Lung (tissue), 12 donors: Measurements from ENCODE around the gene FASTKD3. TPM values are rescaled to one million over a fixed set of nuclear protein-coding genes. Genes with fewer than 3 reads are reported as not detected.

Experiments
- ATAC-seq: fragments of 200-7000 bp; cut with Tn5 transposase; one replicate; pipeline ENCODE4 v1.9.1; 2020; ENCODE audit warnings: moderate number of reproducible peaks; ENCODE audit not compliant: insufficient read depth, low FRiP score
- DNase-seq, 3 donors: peaks; one replicate each; pipeline ENCODE4 v3.0.0-alpha.2; 2013 to 2017
- H3K27ac ChIP-seq, 2 donors: one replicate each; pipeline ENCODE4 v1.5.1; 2013; ENCODE audit warnings: mild to moderate bottlenecking in 2 of 2, moderate library complexity in 2 of 2, control low read depth in 1 of 2, inconsistent platforms in 1 of 2, low read depth in 1 of 2, low read length in 1 of 2
- H3K27me3 ChIP-seq, 3 donors: one replicate each; pipeline ENCODE4 v1.5.1; 2013; ENCODE audit warnings: low read length in 2 of 3; ENCODE audit not compliant: control insufficient read depth in 3 of 3, insufficient read depth in 3 of 3
- H3K36me3 ChIP-seq, 4 donors: one replicate each; pipeline ENCODE4 v1.5.1; 2013; ENCODE audit warnings: low read length in 4 of 4, mild to moderate bottlenecking in 1 of 4, moderate library complexity in 1 of 4; ENCODE audit not compliant: control insufficient read depth in 4 of 4, insufficient read depth in 4 of 4
- H3K4me1 ChIP-seq, 5 donors: one replicate each; pipeline ENCODE4 v1.5.1; 2013; ENCODE audit warnings: low read length in 5 of 5, mild to moderate bottlenecking in 2 of 5, moderate library complexity in 1 of 5; ENCODE audit not compliant: control insufficient read depth in 5 of 5, insufficient read depth in 5 of 5
- H3K4me3 ChIP-seq: one replicate; pipeline ENCODE4 v1.5.1; 2013; ENCODE audit warnings: mild to moderate bottlenecking, control low read depth, moderate library complexity
- H3K9ac ChIP-seq, 2 donors: one replicate each; pipeline ENCODE4 v1.5.1; 2013; ENCODE audit warnings: low read length in 2 of 2, control low read depth in 1 of 2; ENCODE audit not compliant: insufficient read depth in 1 of 2
- H3K9me3 ChIP-seq, 4 donors: one replicate each; pipeline ENCODE4 v1.5.1; 2013; ENCODE audit warnings: low read length in 3 of 4, mild to moderate bottlenecking in 1 of 4, moderate library complexity in 1 of 4; ENCODE audit not compliant: control insufficient read depth in 4 of 4, insufficient read depth in 3 of 4
- WGBS, 2 donors: extraction: QIAGEN DNeasy Blood & Tissue Kit; methylation state at CpG; one replicate each; pipeline ENCODE4 v1.1.7; 2013; 5-methylcytosine and 5-hydroxymethylcytosine counted together
- polyA plus RNA-seq, 2 donors: library from polyadenylated mRNA; stranded (reverse); fragments of 200-250 nt; gene quantifications; one replicate each; pipeline ENCODE4 v1.2.1, GENCODE V29; 2013
- total RNA-seq, 2 donors: library from RNA; depleted of rRNA in 1 of 2; stranded (reverse); fragments of >200 nt in 1 of 2; gene quantifications; one replicate each; pipeline ENCODE4 v1.2.1, GENCODE V29; 2014 to 2021
- TF ChIP-seq, protein P1 (sequence below): IDR thresholded peaks from 2 replicates; pipeline ENCODE4 v1.5.1; 2012; ENCODE audit warnings: mild to moderate bottlenecking; ENCODE audit errors: control extremely low read depth, extremely low read depth
- donor health status: control.
- donor health status: control.
- donor health status: Bipolar disorder and iron deficiency.
- donor health status: healthy.
- donor health status: DM: yes; HTN: yes; CAD: no.

Gene FASTKD3
- total and polyA plus RNA-seq, 4 donors = 6.7 to 17.7 (median 13.5) TPM

DNA sequence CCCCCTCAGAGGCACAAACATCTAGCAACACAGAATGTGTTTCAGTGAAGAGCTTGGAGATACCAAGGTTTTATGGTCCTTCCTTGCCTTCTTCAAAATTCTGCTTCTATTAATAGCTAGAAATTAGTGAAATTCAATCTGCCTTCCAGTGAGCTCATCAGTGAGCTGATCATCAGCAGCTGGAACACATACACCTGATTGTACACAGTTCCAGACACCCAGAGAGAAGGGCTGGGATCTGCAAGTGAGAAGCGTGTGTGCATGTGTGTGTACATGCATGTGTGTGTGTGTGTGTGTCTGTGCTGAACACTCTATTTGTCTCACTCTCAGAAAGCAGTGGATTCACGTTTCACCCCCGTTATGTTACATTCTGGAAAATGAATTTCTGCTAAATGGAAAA, 46.4 kb downstream of the FASTKD3 start:
- ATAC-seq = no peak
- Histone ChIP-seq H3K9ac (no peak overlapping the region), H3K27me3 (no peaks in the 10 kb centered on the region), H3K27ac (no peak overlapping the region), H3K9me3 (no peaks in the 10 kb centered on the region), H3K4me3 (no peak overlapping the region), H3K36me3 (no peaks in the 10 kb centered on the region), H3K4me1 (no peaks in the 10 kb centered on the region)
- no peak for DNase-seq
- 56 to 59% methylated on average over 3 of the region's 3 CpGs for WGBS, 2 donors
- TF ChIP-seq, protein P1, sequence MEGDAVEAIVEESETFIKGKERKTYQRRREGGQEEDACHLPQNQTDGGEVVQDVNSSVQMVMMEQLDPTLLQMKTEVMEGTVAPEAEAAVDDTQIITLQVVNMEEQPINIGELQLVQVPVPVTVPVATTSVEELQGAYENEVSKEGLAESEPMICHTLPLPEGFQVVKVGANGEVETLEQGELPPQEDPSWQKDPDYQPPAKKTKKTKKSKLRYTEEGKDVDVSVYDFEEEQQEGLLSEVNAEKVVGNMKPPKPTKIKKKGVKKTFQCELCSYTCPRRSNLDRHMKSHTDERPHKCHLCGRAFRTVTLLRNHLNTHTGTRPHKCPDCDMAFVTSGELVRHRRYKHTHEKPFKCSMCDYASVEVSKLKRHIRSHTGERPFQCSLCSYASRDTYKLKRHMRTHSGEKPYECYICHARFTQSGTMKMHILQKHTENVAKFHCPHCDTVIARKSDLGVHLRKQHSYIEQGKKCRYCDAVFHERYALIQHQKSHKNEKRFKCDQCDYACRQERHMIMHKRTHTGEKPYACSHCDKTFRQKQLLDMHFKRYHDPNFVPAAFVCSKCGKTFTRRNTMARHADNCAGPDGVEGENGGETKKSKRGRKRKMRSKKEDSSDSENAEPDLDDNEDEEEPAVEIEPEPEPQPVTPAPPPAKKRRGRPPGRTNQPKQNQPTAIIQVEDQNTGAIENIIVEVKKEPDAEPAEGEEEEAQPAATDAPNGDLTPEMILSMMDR = no peak

DNA sequence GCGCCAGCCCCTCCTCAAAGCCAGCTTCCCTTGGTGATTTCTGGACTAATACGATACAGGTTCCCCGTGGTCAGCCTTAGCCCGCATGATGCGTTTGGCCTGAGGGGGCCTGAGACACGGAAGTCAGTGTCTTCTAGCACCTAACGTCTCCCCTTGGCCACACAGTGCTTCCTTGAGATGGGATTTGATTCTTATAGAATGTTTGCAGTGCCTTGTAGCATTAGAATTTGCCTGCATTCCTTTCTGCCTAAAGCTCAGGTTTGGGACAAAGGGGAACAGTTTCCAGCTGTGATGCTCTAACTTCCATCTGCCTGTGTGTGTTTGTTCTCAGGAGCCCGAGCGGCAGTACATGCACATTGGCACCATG, 52.3 kb downstream of the FASTKD3 start:
- TF ChIP-seq, protein P1 = no peak
- H3K27me3 ChIP-seq = no peaks in the 10 kb centered on the region
- DNase-seq (no peak), ATAC-seq (no peak)
- H3K9ac ChIP-seq = no peak overlapping the region
- 37 to 38% methylated on average over 9 of the region's 9 CpGs for WGBS, 2 donors
- no peak overlapping the region for H3K27ac ChIP-seq
- peaks cover 0 to 2% (median 0%) of the 10 kb centered on the region in 5 donors for H3K4me1 ChIP-seq
- H3K4me3 ChIP-seq = no peak overlapping the region
- H3K36me3 ChIP-seq = no peaks in the 10 kb centered on the region
- H3K9me3 ChIP-seq = no peaks in the 10 kb centered on the region

DNA sequence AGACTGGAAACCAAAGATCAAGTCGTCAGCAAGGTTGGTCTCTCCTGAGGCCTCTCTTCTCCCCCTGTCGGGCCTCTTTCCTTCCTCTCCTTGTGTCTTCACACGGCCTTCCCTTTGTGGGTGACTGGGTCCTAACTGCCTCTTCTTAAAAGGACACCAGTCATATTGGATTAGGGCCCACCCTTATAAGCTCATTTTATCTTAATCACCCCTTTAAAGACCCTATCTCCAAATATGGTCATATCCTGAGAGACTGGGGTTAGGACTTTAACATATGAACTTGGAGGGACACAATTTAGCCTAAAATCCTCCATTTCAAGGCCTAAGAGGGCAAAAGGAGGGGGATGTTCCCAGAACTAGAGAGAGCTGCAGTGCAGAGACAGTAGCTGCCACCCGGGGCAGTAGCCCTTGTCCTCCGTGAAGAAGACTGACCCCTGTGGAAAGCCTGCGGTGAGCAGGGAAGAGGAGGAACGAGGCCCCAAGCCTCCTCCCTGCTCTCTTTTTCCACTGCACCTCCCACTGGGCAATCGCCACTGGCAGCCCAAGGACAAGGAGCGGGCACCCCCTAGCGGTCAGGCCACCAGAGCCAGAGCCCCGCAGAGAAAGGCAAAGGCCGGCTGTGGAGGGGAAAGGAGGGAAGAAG, 52.8 kb downstream of the FASTKD3 start:
- DNase-seq = peak; percentile 62 to 83 (median 81)
- Histone ChIP-seq H3K9me3 (no peaks in the 10 kb centered on the region), H3K4me1 (peaks cover 0 to 2% (median 0%) of the 10 kb centered on the region in 5 donors), H3K27me3 (no peaks in the 10 kb centered on the region), H3K9ac (no peak overlapping the region), H3K27ac (no peak overlapping the region), H3K36me3 (no peaks in the 10 kb centered on the region), H3K4me3 (no peak overlapping the region)
- TF ChIP-seq, protein P1 = peak; percentile 45
- peak; percentile 87 for ATAC-seq
- WGBS, 2 donors = 10 to 12% methylated on average over 12 of the region's 12 CpGs

- H3K4me1 ChIP-seq = peaks cover 0 to 2% (median 0%) of the 10 kb centered on the region in 5 donors
- no peaks in the 10 kb centered on the region for H3K27me3 ChIP-seq
- 91 to 97% methylated on average over 10 of the region's 10 CpGs for WGBS, 2 donors
- DNase-seq (no peak), ATAC-seq (no peak)
- H3K9ac ChIP-seq = no peak overlapping the region
- H3K4me3 ChIP-seq = no peak overlapping the region
- no peaks in the 10 kb centered on the region for H3K9me3 ChIP-seq
- H3K27ac ChIP-seq = no peak overlapping the region
- TF ChIP-seq, protein P1 = no peak
- H3K36me3 ChIP-seq = no peaks in the 10 kb centered on the region
Observed at GRCh38 chr5:7814816-7815215, 54.0 kb downstream of the FASTKD3 start.
